DMS53 (cell line): ENCODE data around the gene BCS1L.

Source experiments
- DNase-seq: peaks from one replicate; lab custom pipeline; 2025; lab: John Stamatoyannopoulos, UW

BCS1L gene

DNA sequence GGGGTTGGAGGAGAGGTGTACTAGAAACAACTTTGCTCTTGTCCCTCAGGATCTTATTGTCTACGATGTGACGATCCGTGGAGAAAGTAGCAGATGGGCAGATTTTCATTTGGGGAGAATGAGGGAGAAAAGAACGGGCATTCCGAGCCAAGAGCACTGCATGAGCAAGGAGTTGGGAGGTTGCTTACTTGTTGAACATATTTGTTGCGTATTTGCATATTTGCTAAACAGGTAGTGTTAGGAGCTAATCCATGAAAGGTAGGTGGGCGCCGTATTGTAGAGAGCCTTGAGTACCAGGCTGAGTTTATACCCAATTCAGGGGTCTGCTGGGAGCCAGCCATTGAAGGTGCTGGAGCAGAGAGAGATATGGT lies 490 bp downstream of the BCS1L start:
- DNase-seq: no peak

DNA sequence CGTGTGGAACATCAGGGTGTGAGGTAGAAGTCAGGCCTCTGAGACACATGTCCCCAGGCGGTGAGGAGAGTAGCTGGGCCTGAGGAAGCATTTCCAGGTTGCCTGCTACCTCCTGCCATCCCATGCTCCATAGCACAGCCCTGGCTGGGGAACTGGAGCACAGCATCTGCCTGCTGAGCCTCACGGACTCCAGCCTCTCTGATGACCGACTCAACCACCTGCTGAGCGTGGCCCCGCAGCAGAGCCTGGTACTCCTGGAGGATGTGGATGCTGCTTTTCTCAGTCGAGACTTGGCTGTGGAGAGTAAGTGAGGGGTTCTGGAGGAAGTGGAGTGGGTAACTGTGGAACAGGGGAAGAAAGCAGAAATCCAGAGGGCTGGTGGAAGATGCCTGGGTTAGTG lies 2.9 kb downstream of the BCS1L start:
- no peak for DNase-seq

DNA sequence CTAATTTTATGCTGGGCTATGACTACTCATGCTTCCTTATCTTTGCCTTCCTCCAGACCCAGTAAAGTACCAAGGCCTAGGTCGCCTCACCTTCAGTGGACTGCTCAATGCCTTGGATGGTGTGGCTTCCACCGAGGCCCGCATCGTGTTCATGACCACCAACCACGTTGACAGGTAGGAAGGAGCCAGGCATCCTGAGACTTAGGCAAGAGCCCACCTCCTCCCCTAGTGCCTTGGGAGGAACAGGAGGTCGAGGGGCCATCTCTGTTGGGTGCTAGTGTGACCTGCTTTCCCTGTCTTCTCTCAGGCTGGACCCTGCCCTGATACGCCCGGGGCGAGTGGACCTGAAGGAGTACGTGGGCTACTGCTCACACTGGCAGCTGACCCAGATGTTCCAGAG lies 3.3 kb downstream of the BCS1L start:
- no peak for DNase-seq

DNA sequence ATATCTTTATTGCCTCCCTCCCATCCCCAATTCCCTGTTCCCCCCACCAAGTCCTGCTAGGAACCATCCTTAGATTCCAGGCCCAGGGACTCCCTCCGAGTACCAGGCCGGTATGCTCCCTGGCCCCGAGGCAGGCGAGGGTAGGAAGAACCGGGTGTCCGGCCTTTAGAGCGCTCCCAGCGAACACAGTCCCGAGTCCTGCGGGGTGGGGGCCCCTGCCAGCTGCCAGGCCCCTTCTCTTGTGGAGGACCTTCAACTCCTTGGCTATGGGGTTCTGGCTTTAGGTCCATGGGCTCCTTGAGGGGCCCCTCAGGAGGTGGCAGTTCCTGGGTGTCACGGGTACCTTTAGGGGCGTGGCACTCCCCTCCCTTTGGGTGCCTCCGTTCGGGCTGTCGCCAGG lies 4.4 kb downstream of the BCS1L start:
- no peak for DNase-seq

DNA sequence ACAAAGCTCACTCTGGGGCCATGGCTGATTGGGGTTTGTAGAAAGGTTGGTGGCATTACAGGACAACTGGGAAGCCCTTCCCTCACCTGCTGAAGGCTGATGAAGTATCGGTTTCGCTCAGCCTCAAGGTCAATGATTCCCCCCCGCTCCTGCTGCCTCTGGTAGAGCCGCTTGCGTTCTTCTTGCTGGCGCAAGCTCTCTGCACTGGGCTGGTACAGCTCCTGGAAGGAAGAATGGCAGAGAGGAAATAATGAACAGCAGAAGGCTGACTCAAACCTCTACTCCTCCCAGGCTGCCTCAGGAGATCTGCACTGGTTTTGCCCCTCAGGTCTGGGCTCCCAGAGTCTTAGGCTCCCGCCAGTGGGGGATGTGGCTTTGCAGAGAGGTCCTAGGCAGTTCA lies 5.2 kb downstream of the BCS1L start:
- no peak for DNase-seq

DNA sequence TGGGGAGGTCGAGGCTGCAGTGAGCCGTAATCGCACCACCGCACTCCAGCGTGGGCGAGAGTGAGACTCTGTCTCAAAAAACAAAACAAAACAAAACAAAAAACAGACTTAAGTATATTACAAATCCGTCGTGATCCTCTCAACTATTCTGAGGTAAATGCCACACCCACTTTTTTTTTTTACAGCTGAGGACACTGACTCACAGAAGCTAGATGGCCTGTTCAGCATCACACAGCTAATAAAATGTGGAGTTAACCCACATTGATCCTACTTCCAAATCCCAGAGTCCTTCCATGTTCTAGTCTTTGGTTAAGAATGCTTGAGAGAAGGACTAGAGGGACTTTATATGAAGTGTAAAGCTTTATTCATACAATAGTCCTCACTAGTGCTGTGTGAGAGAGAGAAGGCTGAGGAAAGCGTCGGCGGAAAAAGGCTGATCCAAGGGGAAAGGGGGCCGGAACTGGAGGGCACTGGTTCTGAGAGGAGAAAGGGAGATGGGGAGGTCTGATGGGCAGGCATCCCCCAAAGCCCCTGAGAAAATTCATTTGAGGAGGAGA lies 11.7 kb downstream of the BCS1L start:
- peak; percentile 39 for DNase-seq

DNA sequence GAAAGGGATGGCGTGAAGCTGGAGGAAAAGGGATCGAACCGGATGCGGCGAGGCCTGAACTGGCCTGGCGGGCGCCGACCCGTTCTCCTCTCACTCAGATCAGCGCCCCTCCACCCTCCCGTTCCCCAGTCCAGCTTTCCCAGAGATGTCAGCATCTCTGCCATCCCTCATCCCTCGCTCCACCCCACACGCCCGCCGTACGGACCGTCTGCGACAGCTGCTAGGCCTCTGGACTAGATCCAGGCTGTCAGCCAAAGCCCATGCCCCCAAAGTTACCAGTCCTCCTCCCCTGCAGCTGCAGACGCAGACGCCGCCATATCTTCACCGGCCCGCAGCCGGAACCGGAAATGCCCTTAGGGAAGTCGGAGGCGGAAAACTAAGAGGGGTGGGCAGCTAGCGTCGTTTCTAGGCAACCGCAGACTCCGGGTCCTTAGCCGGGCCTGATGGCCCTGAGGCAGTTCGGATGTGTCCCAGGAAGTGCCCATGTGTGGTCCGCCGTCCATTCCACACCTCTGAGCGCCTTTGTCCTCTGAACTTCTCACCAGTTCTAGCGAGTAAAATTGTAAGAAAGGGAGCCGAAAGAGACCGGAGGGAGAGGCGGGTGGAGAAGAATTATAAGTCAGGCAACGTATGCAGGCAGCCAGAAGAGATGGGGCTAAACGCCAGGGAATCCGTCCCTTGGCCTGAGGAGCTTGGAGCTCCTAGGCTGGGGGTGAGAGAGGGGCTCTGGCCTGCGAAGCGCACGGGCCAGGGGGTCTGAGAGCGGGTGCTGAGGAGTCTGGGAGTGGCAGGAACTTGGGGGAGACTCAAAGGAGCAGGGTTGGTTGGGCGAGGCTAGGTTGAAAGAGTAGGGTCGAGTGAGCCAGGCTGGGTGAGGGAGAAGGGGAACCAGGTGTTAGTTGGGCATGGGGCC lies 12.4 kb downstream of the BCS1L start, which contains the start of the genes RNF25 and STK36:
Gene RNF25, minus strand, starts transcription at position 349 of the 913 bp plus-strand sequence. Its CDS starts 32 bp downstream, at position 317.
Gene STK36, plus strand, starts transcription at position 433 of the 913 bp plus-strand sequence. CDS start 744 bp downstream, outside the sequence.
- DNase-seq: peak; percentile 92

DNA sequence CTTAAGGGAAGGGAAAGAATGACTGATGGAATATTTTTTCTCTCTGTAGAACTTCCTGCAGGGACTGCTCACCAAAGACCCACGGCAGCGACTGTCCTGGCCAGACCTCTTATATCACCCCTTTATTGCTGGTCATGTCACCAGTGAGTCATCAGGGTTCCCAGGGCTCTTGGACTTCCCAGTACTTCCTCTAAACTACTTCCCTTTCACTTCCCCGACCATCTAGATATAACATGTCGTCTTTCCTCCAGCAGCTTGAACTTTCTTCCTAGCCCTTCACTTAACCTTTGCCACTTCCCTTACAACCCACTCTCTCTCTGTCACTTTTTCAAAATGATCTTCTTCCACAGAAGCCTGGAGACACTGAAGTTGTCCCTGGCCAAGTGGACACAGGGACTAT lies 19.6 kb downstream of the BCS1L start:
- no peak for DNase-seq

DNA sequence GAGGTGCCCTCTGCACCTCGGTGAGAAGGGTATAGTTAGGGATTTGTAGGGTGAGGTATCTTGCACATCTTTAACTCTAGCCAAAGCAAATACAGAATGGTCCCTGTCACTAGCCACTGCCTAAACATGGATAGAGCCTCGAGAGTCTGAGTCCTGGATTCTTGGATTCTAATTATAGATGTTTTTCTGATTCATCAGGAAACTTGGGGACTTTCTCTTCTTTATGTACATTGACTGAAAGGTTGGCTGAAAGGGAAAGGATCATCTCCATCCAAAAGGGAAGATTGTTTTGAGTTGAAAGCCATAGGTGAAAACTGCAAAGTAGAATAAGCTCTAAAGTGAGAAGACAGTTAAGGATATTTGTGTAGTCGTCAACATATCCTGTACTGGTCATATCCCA lies 20.6 kb downstream of the BCS1L start:
- no peak for DNase-seq

DNA sequence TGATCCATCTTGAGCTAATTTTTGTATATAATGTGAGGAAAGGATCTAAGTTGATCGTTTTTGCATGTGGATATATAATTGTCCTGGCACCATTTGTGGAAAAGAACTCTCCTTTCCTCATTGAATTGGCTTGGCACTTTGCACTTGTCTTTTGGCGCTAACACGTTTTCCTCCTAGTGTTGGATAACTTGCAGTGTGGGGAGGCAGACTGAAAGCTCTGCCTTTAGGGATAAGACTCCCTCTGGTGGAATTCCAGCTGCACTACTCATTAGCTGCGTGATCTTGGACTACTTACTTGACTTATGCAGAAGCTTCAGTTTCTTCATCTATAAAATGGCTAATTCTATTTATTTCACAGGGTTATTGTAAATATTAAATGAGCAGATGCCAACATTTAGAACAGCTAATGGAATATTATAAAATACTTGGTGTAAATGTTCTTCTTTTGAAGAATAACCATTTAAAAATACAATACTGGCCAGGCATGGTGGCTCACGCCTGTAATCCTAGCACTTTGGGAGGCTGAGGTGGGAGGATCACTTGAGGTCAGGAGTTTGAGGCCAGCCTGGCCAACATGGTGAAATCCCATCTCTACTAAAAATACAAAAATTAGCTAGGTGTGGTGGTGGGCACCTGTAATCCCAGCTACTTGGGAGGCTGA lies 28.0 kb downstream of the BCS1L start:
- peak; percentile 83 for DNase-seq

DNA sequence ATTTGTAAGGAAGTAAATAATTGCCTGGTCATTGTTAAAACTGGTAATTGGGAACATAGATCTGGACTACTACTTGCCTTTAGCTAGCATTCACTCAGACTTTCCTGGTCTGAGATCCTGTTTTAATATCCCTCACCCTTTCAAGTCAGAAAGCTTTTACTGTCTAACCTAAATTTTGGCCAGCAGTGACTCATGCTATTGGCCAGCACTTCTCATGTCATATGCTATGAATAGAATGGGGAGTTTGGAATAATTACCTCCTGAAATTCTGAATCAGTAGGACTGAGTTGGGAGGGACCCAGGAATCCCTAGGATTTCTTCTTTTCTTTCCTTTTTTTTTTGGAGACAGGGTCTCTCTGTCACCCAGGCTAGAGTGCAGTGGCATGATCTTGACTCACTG lies 31.8 kb downstream of the BCS1L start:
- DNase-seq: no peak

DNA sequence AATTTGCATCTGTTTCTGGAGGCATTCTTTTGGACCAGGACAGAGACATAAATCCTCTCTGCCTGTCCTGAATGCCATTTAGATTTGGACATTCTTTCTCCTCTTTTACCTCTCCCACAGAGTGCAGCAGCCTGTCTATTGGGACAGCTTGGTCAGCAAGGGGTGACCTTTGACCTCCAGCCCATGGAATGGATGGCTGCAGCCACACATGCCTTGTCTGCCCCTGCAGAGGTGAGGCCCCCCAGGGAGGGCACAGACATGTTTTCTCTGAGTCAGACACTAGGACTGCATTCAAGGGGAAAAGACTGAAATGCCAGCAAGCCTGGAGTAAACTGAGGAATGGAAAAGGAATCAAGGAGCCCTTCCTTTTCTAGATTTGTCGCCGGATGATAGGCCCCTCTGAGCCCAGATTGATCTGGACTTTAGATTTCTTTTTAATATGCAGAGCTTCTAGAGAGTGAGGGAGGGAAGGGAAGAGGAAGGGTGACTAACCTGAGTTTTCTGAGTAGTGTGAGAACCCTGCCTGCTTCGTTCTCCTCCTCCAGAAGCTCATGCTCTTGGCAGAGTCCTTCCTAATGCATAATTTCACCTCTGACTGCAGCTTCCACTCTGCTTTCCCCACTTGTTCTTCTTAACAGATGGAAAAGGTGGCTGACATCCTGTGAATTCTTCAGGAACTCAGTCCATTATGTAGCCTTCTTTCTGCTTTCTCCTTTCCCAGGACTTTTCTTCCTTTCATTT lies 35.1 kb downstream of the BCS1L start:
- DNase-seq: no peak

DNA sequence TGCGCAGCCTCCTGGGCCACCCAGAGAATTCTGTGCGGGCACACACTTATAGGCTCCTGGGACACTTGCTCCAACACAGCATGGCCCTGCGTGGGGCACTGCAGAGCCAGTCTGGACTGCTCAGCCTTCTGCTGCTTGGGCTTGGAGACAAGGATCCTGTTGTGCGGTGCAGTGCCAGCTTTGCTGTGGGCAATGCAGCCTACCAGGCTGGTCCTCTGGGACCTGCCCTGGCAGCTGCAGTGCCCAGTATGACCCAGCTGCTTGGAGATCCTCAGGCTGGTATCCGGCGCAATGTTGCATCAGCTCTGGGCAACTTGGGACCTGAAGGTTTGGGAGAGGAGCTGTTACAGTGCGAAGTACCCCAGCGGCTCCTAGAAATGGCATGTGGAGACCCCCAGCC lies 39.4 kb downstream of the BCS1L start:
- DNase-seq: no peak

DNA sequence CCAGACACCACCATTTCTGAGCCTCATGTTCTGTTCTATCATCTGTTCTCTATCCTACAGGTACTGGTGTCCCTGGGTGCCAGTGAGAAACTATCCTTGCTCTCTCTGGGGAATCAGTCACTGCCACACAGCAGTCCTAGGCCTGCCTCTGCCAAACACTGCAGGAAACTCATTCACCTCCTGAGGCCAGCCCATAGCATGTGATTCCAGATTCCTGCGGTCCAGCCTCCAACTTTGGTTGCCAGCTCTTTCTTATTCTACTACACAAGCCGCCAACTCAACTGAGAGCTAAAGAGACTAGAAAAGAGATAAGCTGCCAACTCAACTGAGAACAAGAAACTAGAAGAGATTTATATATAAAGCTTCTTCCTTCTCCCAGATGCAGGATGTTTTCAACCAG lies 42.3 kb downstream of the BCS1L start:
- no peak for DNase-seq

DNA sequence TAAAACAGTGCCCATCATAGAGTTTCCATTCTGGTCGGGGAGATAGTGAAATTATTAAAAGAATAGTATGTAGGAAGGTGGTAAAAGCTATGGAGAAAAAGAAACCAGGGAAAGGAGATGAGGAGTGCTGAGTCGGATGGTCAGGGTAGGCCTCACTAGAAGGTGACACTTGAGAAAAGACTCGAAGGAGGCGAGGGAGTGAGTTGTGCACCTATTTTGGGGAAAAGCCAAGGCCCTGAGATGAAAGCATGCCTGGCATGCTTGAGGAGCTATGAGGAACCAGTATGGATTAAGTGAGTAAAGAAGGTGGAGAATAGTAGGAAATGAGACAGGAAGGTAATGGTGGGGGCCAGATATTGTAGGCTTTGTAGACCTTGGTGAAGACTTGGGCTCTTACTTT lies 43.9 kb downstream of the BCS1L start:
- DNase-seq: no peak

DNA sequence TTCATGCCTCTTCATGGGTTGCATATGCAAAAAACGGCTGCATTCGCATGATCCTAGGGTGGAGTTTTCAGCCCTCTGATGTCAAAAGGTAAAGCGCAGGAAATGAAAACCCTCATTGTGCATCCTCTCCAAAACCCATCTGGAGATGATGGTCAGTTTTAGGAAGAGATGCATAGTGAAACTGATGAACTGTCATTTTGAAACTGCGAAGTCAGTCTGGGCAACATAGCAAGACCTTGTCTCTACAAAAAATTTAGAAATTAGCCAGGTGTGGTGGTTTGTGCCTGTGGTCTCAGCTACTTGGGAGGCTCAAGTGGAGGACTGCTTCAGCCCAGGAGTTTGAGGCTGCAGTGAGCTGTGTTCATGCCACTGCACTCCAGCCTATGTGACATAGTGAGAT lies 48.6 kb downstream of the BCS1L start:
- no peak for DNase-seq

DNA sequence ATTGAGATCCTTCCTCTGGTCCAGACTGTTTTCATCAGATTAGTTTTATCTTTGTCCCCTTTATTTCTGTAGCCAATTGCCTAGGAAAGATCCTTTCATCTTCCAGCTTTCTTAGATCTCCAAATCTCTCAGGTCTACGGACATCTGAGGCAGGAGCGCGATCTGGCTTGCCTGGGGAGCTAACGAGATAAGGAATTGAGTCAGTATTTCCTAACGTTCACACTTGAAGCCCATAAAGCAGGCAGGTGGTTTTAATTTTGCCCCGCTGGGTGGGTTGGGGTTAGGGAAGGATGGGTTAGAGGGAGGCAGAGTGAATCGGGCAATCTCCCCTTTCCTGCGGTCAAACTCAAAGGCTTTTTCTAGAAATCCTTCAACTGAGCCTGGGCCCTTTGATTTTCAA lies 50.4 kb downstream of the BCS1L start:
- DNase-seq: no peak

DNA sequence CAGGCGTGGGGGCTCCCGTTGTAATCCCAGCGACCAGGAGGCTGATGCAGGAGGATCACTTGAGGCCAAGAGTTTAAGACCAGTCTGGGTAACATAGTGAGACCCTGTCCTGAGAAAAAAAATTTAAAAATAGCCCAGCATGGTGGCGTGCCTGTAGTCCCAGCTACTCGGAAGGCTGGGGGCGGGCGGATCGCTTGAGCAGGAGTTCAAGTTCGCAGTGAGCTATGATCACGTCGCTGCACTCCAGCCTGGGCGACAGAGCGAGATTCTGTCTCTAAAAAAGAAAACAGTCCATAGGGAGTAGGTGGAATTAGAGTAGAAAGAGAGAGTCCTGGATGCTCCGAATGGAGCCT lies 50.8 kb downstream of the BCS1L start:
- no peak for DNase-seq

DNA sequence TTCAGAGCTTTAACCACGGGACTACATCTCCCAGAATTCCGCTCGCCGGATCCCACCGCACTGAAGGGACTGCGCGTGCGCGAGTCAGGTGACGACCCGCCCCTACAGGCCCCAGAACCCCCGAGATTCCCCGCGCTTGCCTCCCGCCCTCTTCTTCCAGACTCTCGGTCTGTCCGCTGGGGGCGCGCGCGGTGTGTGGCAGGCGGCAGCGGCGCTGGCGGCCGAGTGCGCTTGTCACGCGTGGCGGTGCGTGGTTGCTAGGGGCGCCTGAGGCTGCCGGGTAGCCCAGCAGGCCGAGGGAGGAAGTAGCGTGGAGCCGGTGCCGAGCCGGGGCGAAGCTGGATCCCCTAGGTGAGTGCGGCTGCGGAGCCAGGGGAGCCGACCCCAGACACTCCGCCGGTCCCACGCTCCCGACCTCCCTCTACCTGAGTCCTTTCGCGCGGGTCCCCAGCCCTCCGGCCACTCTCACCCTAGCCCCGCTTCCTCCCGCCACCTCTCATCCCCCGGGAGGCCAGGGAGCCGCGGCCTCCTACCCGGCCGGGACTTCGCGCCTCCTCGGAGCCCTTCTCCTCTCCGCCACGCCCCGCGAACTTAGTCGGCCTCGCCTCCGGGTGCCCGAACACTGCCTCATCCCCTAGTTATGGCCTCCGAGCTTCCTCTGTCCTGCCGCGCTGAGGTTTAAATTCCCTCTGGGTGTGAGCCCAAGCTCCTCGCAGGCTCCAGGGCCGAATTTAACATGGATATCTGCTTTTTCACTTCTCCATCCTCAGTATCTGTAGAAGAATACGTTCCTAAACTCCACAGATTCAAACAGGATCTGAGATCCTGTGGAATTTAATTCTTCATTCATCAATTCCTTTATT lies 51.4 kb downstream of the BCS1L start, which contains the start of gene TTLL4:
Gene TTLL4, plus strand, starts transcription at position 149 of the 863 bp plus-strand sequence. CDS start 26,842 bp downstream, outside the sequence.
- DNase-seq: peak; percentile 97

DNA sequence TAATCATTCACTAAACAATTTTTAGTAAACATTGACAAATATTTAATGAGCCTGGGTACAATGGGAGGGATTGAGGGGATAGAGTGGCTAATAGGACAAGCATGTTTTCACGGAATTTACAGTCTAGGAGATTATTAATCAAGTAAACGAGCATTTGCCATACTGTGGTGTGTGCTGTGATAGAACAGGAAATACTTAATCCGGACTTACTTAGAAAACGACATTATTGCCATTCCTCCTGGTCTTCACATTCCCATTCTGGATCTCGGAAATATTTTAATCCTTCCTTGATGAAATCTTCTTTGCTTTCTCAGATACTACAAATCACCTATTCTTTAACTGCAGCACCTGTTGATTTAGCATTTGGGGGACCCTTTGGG lies 52.1 kb downstream of the BCS1L start:
- peak; percentile 10 for DNase-seq
